ENCODE data around the gene GSE1.

Gene GSE1

DNA sequence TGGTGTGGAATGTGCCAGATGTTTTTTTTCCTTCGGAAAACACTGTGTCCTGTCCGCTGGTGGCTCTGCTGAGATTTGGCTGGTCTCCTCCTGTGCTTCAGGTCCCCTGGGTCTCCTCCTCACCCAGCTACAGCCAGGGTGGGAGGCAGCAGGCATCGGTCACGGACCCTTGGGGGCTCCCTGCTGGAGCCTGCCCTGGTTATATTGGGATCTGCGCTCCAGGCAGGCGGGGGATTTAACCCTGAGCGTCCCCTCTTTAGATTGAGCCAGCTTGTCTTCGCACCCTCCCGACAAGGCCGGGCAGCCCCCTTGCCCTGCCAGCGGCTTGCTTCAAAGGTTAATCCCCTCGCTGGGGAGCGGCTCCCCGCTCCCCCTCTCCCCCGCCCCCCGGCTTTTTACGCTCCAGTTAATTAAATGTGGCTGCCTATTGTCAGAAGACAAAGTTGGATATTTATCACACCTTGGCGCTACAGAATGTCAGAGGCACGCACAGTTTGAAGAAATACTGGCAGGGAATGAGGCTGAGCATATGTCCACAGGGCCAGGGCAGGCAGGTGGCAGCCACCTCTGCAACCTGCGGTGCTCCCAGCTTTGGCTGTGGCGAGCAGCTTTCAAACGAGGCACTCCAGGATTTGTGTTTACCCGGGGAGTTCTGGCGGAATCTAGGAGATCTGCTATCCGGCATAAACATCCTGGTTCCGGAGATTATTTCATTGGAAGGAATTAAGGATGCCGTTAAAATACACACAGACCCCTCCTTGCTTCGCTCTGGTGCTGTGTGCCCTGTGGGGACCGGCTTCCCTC is 38.2 kb upstream of the GSE1 start:
- peak; percentile 39 to 43 for DNase-seq

DNA sequence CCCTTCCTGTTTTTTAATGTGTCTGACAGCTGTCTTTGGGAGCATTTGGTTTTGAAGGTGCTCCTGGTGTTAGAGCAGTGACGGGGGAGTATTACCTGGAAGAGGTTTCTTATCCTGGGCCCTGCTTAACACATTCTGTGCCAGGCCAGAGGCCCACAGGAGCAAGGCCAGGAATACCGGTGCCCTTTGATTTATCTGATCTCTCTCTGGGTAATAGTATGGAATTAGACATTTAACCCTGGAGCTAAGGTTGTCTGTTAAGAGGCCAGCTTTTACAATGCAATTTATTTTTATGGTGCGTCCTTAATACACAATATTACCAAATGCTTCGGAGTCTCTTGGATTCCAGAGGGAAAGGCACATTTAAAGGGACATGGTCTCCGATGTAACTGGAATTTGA is 37.2 kb upstream of the GSE1 start:
- DNase-seq = no peak

DNA sequence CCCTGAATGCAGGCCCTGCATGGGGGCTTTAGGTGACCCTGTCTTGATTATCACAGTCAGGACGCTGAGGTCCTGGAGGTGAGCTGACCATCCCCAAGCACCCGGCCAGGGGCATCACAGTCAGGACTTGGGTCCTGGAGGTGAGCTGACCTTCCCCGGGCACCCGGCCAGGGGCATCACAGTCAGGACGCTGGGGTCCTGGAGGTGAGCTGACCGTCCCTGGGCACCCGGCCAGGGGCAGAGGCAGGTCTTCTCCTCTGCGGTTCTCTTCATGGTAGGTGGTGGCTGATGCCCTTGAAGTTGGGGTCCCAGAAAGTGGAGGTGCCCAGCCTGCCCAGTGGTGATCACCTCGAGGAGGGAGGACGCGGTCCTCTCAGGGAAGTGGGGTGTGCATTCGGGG is 36.2 kb upstream of the GSE1 start:
- no peak for DNase-seq

DNA sequence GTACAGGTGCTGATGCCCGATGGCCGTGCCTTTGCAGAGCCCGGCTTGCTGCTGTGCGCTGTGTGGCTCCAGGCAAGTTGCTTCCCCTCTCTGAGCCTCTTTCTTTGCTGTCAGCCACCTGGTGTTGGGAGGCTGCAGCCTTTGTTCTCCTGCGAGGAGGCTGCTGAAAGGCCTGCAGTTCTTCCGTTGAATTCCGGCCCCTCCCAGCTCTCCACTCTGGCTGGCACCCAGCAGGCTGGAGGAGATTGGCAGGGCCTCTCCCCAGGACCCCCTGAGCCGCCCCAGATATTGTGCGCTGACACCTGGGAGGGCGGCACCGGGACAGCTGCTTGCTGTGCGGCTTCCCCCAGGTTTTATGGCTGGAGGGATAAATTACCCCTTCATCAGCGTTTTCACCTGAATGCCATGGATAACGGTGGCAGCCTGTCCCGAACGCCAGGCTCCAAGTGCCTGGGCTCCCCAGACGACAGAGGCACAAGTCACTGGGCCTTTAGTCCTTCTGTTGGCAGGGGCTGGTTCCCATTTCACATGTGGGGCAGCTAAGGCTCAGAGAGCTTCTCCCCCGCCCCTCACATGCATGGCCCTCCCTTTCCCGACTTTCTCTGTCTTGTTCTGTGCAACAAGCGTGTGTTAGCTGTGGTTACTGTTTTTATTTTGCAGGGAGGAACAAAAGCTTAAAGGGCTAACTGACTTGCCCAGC is 35.1 kb upstream of the GSE1 start:
- no peak for DNase-seq

DNA sequence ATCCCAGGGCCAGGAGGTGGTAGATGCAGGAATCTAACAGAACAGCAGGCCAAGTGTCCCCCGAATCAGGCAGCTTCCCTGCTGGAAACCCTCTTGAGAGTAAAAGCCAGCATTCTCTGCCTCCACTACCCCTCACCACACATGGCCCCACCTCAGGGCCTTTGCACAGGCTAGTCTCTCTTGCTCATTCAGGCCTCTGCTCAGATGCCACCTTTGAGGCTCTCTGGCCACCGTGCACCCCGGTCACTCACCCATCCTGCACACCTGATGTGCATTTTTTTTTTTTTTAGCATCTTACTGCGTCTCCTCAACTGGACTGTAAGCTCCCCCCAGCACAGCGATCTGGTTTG is 34.5 kb upstream of the GSE1 start:
- DNase-seq = no peak

DNA sequence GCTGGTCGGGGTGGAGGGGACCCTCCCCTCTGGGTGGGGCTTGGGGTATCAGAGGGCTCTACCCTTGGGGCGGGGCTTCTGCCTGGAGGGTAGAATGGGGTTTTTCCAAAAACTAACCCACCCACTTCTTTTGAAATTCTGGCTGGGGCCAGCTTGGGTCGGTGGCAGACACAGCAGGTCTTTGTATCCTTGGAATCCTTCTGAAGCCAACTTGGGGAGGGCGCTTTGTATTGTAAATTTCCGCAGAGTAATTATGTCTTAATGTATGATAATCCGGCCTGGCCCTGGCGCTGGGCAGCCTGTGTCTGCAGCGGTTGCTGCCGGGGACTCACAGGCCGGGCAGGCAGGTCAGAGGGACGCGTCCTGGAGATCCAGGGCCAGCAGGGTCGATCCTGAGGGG is 33.9 kb upstream of the GSE1 start:
- DNase-seq = no peak

DNA sequence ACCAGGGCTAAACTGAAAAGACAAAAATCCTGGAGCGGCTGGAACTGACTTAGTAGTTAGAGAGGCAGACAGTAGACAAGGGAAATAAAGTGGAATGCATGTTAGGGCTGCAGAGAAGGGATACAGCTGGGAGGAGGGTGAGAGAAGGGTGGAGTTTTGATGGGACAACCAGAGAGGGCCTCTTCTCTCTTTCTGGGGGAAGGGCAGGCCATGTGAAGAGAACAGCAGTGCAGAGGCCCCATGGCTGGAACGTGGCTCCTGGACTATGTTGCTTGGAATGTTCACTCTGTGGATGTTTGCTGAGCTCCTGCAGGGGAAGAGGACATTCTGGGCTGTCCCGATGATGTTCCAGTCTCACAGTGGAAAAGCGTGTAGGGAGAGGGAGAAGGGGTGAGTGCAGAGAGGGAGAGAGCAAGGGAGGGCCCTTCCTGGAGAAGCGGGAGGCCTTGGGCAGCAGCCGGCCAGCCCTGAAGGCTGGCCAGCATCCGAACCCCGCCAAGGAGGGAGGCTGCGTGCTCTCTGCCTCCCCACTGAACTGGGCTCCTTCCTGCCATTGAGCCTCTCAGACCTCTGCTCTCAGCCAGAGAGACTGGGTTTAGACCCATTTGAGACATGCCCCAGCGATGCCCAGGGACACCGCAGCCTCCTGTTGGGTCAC is 33.1 kb upstream of the GSE1 start:
- no peak for DNase-seq

DNA sequence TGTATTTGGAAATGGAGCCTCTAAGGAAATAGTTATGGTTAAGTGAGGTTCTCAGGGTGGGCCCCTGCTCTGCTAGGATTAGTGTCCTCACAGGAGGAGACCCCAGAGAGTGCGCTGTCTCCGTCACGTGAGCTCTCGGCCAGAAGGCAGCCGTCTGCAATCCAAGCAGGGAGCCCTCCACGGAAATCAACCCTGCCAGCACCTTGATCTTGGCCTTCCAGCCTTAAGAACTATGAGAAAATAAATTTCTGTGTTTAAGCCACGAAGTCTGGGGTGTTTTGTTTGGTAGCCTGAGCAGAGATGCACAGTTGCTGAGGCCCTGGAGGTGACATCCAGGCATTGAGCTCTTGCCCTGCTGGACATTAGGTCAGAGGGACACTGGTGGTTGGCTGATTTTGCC is 32.4 kb upstream of the GSE1 start:
- no peak for DNase-seq

DNA sequence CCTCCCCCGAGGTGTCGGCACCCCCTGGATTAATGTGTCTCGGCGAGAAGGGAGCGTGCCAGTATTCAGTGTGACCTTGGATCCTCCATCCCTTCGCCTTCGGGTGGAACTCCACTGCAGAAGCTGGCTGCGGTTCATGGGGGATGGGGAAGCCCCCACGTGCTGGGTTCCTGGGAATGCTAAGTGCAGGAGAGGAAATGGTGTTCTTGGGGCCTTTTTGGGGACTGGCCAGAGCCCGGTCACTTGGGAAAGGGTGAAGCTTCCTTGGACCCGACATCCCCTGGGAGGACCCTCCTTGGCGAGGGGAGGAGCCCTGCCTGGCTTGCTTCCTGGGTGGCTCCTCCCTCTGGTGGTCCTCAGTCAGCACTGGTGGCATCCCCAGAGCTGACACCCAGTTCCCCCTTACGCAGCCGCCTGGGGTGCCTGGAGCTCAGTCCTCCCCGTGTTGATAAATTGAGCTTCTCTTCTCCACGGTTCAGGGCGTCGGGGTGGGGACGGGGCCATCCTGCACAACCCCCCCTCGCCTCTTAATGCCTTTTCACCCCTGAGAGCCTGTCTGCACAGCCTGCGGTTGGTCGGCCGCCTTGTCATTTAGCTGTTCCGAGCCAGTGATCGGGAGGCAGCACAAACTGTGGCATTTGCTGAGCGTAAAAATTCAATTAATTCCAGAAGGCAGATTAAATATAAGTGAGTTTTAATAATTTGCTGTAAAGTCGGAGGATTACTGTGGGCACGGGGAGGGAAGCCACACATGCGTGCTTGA is 30.7 kb upstream of the GSE1 start:
- no peak for DNase-seq

DNA sequence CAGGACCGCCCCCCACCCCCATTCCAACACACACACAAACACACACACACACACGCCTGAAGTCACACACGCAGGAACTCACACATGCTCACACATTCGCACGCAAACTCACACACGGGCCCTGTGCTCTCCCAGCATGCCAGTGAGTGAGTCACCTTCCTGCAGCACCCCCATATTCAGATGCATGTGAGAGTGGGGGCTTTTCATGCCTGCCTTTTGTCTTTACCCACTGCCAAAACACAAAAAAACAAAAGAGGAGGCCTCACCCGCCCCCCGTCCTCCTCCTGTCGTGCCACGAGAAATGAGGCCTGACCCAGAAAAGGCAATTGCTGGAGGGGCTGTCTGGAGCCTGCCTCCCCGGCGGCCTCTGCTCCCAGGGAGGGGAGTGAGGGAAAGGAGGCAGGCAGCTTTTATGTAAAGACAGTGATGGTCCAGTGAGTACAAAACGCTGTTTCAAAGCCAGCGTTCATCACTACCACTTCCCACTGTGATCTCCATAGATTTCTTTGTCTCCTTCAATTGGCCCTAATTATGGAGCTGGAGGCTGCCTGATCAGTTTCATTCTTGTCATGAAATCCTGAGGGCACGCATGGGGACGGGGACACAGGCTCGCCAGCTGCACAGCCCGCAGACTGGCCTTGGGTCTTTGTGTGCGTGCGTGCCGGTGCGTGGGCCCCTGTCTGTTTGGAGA is 29.5 kb upstream of the GSE1 start:
- DNase-seq = no peak

DNA sequence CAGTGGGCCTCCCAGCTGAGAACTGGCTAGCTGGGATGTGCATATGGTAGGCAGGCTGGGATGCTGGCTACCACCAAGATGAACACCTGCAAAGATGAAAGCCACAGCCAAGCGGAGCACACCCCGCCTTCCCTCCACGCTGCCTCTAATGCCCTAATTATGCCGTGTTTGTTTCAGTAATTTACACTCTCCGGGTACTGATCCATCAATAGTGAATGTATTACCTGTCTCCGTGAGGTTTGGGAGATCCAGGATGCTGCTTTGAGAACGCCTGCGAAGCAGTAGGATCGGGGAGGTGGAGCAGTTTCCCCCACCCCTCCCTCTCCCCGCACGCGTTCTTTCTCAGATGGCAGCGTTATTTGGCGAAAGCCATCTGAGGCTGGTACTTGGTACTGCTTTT is 28.9 kb upstream of the GSE1 start:
- DNase-seq = no peak

DNA sequence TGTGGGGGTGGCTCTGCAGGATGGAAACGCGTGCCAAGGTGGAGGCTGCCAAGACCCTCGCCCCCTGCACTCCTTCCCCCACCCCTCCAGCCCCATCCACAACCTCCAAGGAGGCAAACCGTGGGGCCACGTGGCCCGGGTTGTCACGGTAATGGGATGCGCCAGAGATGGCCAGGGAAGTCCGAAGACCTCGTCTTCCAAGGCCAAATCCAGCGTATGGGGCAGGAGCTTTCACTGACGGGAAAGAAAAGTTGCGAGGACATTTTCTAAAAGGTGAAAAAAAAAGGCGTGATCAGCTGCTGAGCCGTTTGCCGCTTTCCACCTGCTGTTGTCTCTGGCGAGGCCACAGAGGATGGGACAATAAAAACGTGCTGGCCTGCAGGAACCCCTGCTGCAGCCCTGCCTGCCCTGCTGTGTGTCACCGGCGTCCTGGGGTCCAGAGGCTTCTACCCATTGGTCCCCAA is 28.3 kb upstream of the GSE1 start:
- DNase-seq = no peak

DNA sequence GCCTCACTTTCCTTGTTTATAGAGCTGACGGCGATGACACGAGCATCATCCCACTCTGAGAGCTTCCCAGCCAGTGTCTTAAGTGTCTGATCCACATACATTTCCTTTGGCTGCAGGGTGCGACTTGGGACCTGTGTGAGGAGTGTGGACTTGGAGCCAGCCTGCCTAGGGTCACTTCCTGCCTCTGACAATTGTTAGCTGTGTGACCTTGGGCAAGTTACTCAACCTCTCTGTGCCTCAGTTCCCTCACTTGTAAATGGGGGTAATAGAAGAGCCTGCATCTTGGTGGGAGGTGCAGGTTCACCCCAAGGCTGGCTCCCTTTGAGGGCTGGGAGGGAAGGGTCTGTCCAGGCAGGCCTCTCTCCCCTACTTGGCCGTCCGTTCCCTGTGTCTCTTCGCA is 27.4 kb upstream of the GSE1 start:
- no peak for DNase-seq

DNA sequence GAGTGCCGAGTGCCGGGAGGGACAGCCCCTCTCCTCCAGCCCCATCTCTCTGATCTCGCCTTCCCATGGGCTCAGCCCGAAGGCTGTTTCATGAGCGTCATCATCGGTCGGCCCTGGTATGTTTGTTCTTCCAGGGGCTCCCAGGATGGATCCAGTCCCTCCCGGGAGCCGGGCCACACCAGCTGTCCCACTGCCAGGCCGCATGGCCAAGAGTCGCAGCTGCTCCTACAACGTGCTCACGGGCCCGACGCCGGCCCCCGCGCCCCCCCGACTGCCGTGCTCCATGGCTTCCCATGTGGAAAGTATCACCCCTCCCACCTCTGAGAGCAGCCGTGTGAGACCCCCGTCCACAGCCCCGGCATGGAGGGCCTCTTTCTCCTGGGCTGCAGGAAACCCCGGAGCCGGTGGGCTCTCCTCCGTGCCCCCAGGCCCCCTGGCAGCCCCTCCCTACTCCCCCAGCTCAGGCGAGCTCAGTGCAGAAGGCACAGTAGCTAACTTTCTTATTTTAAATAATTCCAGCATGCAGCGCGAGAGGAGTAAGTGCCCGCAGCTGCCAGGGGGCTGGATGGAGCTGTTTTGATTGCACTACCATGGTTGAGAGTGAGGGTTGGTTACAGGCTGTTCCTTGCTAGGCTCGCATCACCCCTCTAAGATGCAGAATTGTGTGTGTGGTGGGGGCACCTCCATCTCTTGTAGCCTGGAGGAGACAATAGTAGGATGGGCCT is 26.6 kb upstream of the GSE1 start:
- DNase-seq = peak; percentile 87 to 91

DNA sequence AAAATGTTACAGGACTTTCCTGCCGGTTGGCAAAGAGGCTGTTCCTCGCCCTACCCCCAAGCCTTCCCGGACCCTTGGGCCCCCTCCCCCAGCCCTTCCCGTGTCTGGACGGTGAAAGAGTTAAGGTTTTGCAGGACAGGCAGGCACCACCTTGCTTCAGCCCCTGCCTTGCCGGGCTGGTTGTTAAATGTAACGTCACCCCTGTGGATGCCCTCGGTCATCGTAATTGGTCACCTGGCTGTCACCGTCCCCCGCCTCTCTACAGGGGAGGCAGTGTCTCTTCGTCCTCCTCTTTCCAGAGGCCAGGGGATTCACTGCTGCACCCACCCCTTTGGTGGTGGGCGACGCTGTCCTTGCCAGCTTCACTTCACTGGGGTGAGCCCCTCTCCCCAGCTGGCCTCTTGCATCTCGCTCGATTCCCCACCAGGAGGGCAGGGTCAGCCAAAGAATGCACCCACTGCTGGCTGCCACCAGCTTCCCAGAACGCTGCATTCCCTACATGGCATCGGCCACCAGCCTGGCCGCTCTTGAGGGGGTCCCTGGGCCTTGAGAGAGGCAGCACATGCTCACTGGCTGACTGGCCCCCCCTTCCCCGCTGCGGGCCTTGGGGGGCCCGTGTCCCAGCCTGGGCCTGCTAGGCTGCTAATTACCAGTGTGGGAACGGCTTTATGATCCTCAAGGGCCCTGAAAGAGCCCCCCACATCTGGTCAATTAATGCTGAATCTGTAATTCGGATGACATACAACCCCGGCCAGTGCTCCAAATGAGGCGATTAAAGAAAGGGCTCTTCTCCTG is 25.2 kb upstream of the GSE1 start:
- no peak for DNase-seq

DNA sequence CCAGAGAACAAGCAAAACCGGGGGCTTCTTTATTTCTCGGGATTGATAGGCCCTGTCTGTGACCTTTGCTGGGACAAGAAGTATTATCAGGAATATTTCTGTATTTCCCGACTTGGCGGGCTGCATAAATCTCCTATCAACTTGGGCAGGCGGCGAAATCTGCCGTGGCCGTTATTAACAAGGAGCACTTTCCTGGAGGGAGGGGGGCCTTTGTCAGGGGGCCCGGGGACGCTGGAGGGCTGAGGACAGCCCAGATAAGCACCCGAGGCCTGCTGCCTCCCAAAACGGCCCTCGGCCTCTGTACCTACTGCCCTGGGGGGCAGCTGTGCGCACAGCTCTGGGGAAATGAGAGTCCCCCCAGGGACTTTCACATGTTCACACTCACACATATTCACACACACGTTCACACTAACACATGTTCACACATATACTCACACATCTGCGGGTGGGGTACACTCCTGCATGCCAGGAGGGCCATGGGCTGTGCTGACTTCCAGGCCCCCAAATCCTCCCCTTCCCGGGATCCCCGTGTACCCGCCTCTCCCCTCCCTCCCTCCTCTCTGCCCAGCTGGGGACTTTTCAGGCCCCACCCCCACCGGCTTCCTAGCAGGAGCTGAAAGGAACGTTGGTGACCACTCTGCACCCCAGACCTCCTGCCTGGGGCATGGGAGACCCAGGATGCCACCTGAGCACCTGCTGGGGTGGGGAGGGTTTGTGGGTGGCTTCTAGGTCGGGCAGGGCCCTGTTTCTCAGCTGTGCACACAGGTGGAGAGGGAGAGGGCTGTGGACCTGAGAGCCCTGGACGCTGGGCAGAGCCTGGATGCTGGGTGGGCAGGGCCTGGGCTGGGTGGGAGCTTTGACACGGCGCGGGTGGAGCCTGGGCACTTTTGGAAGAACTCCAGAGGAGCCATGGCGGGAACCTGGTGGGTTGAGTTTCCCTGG is 24.3 kb upstream of the GSE1 start:
- DNase-seq = no peak

DNA sequence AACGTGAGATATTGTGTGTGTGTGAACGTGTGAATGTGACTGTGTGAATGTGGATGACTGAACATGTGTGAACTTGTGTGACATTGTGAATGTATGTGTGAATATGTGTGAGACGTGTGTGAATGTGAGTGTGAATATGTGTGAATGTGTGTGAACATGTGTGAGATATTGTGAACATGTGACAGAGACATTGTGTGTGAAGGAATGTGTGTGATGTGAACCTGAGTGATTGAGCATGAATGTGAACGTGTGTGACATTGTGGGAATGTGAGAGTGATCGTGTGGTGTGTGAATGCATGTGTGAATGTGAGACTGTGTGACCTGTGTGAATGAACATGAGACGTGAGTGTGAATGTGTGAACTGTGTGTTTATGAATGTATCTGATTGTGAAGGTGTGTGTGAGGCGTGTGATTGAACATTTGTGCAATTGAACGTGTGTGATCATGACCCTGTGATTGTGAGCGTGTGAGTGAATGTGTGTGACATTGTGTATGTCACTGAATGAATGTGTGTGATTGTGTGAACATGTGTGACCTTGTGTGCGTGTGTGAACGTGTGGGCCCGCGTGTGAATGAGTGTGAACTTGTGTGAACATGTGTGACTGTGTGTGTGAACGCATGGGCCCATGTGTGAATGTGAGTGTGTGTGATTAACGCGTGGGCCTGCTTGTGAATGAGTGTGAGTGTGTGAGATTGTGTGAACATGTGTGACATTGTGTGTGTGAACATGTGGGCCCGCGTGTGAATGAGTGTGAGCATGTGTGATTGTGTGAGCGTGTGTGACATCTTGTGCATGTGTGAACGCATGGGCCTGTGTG is 23.2 kb upstream of the GSE1 start:
- DNase-seq = no peak

DNA sequence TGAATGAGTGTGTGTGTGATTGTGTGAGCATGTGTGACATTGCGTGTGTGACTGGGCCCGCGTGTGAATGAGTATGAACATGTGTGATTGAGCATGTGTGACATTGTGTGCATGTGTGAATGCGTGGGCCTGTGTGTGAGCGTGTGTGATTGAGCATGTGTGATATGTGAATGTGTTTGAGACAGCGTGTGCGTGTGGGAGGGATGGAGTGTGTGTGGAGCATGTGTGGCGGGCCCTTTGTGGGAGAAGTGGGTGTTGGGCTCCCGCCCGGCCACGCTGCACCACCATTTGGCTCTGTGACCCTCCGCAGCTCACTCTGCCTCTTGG is 22.7 kb upstream of the GSE1 start:
- no peak for DNase-seq

DNA sequence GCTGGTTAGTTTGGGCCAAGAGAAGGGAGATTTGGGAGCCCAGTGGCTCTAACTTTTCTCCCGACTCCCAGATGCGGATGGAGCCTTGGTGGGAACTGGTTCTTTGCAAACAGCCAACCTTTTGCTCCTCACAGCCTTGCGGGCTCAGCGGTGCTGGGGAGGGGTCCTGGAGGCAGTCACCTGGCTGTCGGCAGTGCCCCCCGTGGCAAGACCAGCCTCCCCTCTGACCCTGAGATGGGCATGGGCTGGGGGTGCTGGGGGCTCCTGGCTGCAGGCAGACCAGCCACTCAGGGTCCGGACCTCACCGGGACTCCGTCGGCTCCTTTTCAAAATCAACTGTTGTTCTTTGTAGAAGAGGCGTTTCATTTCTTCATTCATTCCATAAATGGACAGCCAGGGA is 21.7 kb upstream of the GSE1 start:
- DNase-seq = no peak

Data from SHP77 (cell line).